ENCODE measurements around the gene ARHGAP35. TPM values are rescaled to one million over a fixed set of nuclear protein-coding genes. Genes with fewer than 3 reads are reported as not detected.

The ARHGAP35 gene
- total and polyA plus RNA-seq, 2 donors (not counting 3 experiments of a cell fraction or from before 2014, with no cell fraction given): 25.7 to 51.3 TPM

GRCh38 chr19:46860125-46860845, 512 bp upstream of the ARHGAP35 start:
- Histone ChIP-seq H3K79me2 (ENCODE audit: control insufficient read depth, insufficient read depth, low read length) (peaks cover 40% of the 10 kb centered on the region), H3K27ac (ENCODE audit: insufficient read depth, low read depth, low read length) (peak overlapping the region; percentile 76), H3K27me3 (ENCODE audit: control insufficient read depth in 2 of 2, insufficient read depth in 2 of 2, low read length in 2 of 2) (no peaks in the 10 kb centered on the region), H3K9me3 (replicated peaks; ENCODE audit: control insufficient read depth, insufficient read depth, low read length) (no peaks in the 10 kb centered on the region), H3K9ac (replicated peaks; ENCODE audit: extremely low read depth, insufficient read depth, low read length) (peak overlapping the region; percentile 87), H2AFZ (ENCODE audit: low read depth, low read length) (peak overlapping the region; percentile 92), H3K4me3 (replicated peaks in 1 of 3; ENCODE audit: insufficient read depth in 1 of 3, low read depth in 1 of 3, low read length in 3 of 3) (peak overlapping the region; percentile 16 to 81 (median 52)), H3K36me3 (ENCODE audit: control insufficient read depth in 2 of 2, extremely low read depth in 1 of 2, insufficient read depth in 2 of 2, low read length in 2 of 2) (no peaks in the 10 kb centered on the region), H3K4me1 (ENCODE audit: control insufficient read depth, extremely low read depth, insufficient read depth, low read length) (peaks cover 33% of the 10 kb centered on the region), H3K9me1 (replicated peaks; ENCODE audit: control insufficient read depth, extremely low read depth, insufficient read depth, low read length) (no peaks in the 10 kb centered on the region), H4K20me1 (replicated peaks; ENCODE audit: control insufficient read depth, extremely low read depth, insufficient read depth, low read length) (no peaks in the 10 kb centered on the region), H3K4me2 (ENCODE audit: insufficient read depth, low read length) (peak overlapping the region; percentile 73)
- no TSS peak for BruUV-seq (replicated peaks)
- peak; percentile 95 for FAIRE-seq
- CTCF ChIA-PET: interaction anchor here (0.6 to 5.0 kb wide), 3 partner anchors 37 to 132 kb away, joined by 3 to 126 read pairs (median 33); no protein-coding TSS in a partner anchor
- POLR2A ChIA-PET: no interaction called here
- peak; percentile 99 for DNase-seq (ENCODE audit: low read depth, low spot score)
- TF ChIP-seq GATA2 (IDR thresholded peaks at IDR 0.05; ENCODE audit: insufficient read depth, insufficient read length, low read depth, low read length) (no peak), POLR2A (IDR thresholded peaks at IDR 0.05; ENCODE audit: low read depth, low read length) (peak; percentile 38), MYC (IDR thresholded peaks at IDR 0.05; ENCODE audit: low read depth, low read length) (no peak), POLR2AphosphoS5 (IDR thresholded peaks at IDR 0.05; ENCODE audit: insufficient read depth, low read depth, low read length) (peak; percentile 72), JUN (IDR thresholded peaks at IDR 0.05; ENCODE audit: borderline replicate concordance, insufficient read depth, insufficient read length, low read depth) (no peak), CTCF (IDR thresholded peaks at IDR 0.05; ENCODE audit: extremely low read depth in 1 of 2, insufficient read depth in 1 of 2, low read depth in 1 of 2, low read length in 2 of 2) (no peak), MAX (IDR thresholded peaks at IDR 0.05; ENCODE audit: insufficient read depth, insufficient read length) (peak; percentile 93), FOS (IDR thresholded peaks at IDR 0.05; ENCODE audit: borderline replicate concordance, insufficient read depth, low read length) (no peak), EZH2 (IDR thresholded peaks at IDR 0.05; ENCODE audit: borderline replicate concordance, low read depth, low read length, severe bottlenecking) (no peak)
- dilution Hi-C loops (cut with MboI; ENCODE audit: extremely low pct_ligation_motif_present, low sequenced_read_pairs): no loop called here
- intact Hi-C loops (cut with micrococcal nuclease): loop anchor here (1.0 to 5.0 kb wide), 6 partner anchors 10 to 272 kb away; partner anchors contain the start of genes AP2S1, SAE1 and ZC3H4
